ENCODE measurements around the gene SEC61A1. TPM values are rescaled to one million over a fixed set of nuclear protein-coding genes. Genes with fewer than 3 reads are reported as not detected.

Gene SEC61A1
- total and polyA plus RNA-seq, 4 donors, result 80.4 to 295 (median 147) TPM

DNA sequence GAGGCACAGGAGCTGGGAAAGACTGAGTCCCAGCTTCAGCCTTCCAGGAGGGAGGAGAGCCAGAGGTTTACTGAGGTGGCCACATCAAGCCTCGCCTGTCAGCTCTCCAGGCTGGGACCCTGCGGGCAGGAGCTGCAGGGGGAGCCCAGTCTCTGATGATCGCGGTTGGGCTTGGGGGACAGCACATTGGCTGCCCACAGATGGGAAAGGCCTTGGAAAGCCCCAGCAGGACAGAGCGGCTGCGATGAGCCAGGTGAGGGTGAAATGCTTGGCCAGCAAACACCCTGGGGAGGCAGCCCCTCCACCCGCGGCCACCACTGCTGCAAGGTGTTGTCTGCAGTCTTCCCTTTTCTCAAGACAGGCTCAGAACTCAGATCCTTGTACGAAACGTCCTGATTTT lies 31.2 kb downstream of the SEC61A1 start:
- H3K4me1 ChIP-seq (ENCODE audit: control insufficient read depth in 4 of 4, insufficient read depth in 4 of 4, low read length in 3 of 4), result peaks cover 16 to 66% (median 59%) of the 10 kb centered on the region in 4 donors
- 89% methylated on average over 10 of the region's 10 CpGs for WGBS
- H3K9ac ChIP-seq (ENCODE audit: low read depth in 1 of 2, low read length in 2 of 2), result no peak overlapping the region
- DNase-seq (ENCODE audit: low spot score), result no peak
- H3K27me3 ChIP-seq (ENCODE audit: control insufficient read depth in 4 of 4, insufficient read depth in 4 of 4, low read length in 3 of 4), result no peaks in the 10 kb centered on the region
- peaks cover 2 to 6% (median 3%) of the 10 kb centered on the region in 4 donors for H3K36me3 ChIP-seq (ENCODE audit: control insufficient read depth in 4 of 4, insufficient read depth in 3 of 4, low read depth in 1 of 4, low read length in 3 of 4)
- H3K9me3 ChIP-seq (ENCODE audit: control insufficient read depth in 4 of 4, low read length in 3 of 4), result no peaks in the 10 kb centered on the region
- no peak for TF ChIP-seq SP1 (IDR thresholded peaks at IDR 0.05)
- TF ChIP-seq JUND (IDR thresholded peaks at IDR 0.05), result no peak
- TF ChIP-seq RAD21 (IDR thresholded peaks at IDR 0.05), result no peak
- TF ChIP-seq HNF4A (conservative IDR thresholded peaks at IDR 0.05), result no peak
- no peak for TF ChIP-seq MAX (IDR thresholded peaks at IDR 0.05)
- no peak for TF ChIP-seq FOXA1 (IDR thresholded peaks at IDR 0.05)
- no peak for TF ChIP-seq EGR1 (IDR thresholded peaks at IDR 0.05; ENCODE audit: low read depth in 2 of 2)
- no peak for TF ChIP-seq GABPA (IDR thresholded peaks at IDR 0.05 in 1 of 2, conservative IDR thresholded peaks at IDR 0.05 in 1 of 2)
- TF ChIP-seq RXRA (IDR thresholded peaks at IDR 0.05), result no peak
- TF ChIP-seq, protein P1, sequence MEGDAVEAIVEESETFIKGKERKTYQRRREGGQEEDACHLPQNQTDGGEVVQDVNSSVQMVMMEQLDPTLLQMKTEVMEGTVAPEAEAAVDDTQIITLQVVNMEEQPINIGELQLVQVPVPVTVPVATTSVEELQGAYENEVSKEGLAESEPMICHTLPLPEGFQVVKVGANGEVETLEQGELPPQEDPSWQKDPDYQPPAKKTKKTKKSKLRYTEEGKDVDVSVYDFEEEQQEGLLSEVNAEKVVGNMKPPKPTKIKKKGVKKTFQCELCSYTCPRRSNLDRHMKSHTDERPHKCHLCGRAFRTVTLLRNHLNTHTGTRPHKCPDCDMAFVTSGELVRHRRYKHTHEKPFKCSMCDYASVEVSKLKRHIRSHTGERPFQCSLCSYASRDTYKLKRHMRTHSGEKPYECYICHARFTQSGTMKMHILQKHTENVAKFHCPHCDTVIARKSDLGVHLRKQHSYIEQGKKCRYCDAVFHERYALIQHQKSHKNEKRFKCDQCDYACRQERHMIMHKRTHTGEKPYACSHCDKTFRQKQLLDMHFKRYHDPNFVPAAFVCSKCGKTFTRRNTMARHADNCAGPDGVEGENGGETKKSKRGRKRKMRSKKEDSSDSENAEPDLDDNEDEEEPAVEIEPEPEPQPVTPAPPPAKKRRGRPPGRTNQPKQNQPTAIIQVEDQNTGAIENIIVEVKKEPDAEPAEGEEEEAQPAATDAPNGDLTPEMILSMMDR (IDR thresholded peaks at IDR 0.05; ENCODE audit: low read depth, low read length, missing input control), result no peak
- no peak for TF ChIP-seq FOXA2 (IDR thresholded peaks at IDR 0.05)
- TF ChIP-seq REST (IDR thresholded peaks at IDR 0.05), result no peak
- no peak for TF ChIP-seq HNF4G (IDR thresholded peaks at IDR 0.05)
- no peak overlapping the region for H3K27ac ChIP-seq (ENCODE audit: low read depth in 1 of 2, low read length in 2 of 2)
- H3K4me3 ChIP-seq (ENCODE audit: low read depth in 1 of 3, low read length in 3 of 3), result no peak overlapping the region

- peaks cover 2 to 6% (median 3%) of the 10 kb centered on the region in 4 donors for H3K36me3 ChIP-seq (ENCODE audit: control insufficient read depth in 4 of 4, insufficient read depth in 3 of 4, low read depth in 1 of 4, low read length in 3 of 4)
- no peak for DNase-seq (ENCODE audit: low spot score)
- H3K4me3 ChIP-seq (ENCODE audit: low read depth in 1 of 3, low read length in 3 of 3), result no peak overlapping the region
- peaks cover 16 to 64% (median 59%) of the 10 kb centered on the region in 4 donors for H3K4me1 ChIP-seq (ENCODE audit: control insufficient read depth in 4 of 4, insufficient read depth in 4 of 4, low read length in 3 of 4)
- no peak overlapping the region for H3K27ac ChIP-seq (ENCODE audit: low read depth in 1 of 2, low read length in 2 of 2)
- no peaks in the 10 kb centered on the region for H3K27me3 ChIP-seq (ENCODE audit: control insufficient read depth in 4 of 4, insufficient read depth in 4 of 4, low read length in 3 of 4)
- WGBS, result 45% methylated on average over 9 of the region's 9 CpGs
- H3K9me3 ChIP-seq (ENCODE audit: control insufficient read depth in 4 of 4, low read length in 3 of 4), result no peaks in the 10 kb centered on the region
- H3K9ac ChIP-seq (ENCODE audit: low read depth in 1 of 2, low read length in 2 of 2), result no peak overlapping the region
- TF ChIP-seq, protein P2, sequence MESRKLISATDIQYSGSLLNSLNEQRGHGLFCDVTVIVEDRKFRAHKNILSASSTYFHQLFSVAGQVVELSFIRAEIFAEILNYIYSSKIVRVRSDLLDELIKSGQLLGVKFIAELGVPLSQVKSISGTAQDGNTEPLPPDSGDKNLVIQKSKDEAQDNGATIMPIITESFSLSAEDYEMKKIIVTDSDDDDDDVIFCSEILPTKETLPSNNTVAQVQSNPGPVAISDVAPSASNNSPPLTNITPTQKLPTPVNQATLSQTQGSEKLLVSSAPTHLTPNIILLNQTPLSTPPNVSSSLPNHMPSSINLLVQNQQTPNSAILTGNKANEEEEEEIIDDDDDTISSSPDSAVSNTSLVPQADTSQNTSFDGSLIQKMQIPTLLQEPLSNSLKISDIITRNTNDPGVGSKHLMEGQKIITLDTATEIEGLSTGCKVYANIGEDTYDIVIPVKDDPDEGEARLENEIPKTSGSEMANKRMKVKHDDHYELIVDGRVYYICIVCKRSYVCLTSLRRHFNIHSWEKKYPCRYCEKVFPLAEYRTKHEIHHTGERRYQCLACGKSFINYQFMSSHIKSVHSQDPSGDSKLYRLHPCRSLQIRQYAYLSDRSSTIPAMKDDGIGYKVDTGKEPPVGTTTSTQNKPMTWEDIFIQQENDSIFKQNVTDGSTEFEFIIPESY (IDR thresholded peaks at IDR 0.05), result no peak
- TF ChIP-seq SP1 (IDR thresholded peaks at IDR 0.05) (peak; percentile 34), TAF1 (conservative IDR thresholded peaks at IDR 0.05) (no peak), RXRA (IDR thresholded peaks at IDR 0.05) (peak; percentile 43 to 77), FOXA1 (IDR thresholded peaks at IDR 0.05) (no peak), NR2F2 (IDR thresholded peaks at IDR 0.05) (peak; percentile 21), HNF4A (conservative IDR thresholded peaks at IDR 0.05) (peak in 1 of 2 donors; percentile 13), RAD21 (IDR thresholded peaks at IDR 0.05) (no peak), MAX (IDR thresholded peaks at IDR 0.05) (no peak), GABPA (IDR thresholded peaks at IDR 0.05 in 1 of 2, conservative IDR thresholded peaks at IDR 0.05 in 1 of 2) (no peak), EGR1 (IDR thresholded peaks at IDR 0.05; ENCODE audit: low read depth in 2 of 2) (no peak), YY1 (IDR thresholded peaks at IDR 0.05) (no peak), FOXA2 (IDR thresholded peaks at IDR 0.05) (no peak), JUND (IDR thresholded peaks at IDR 0.05) (no peak), HNF4G (IDR thresholded peaks at IDR 0.05) (no peak)
- TF ChIP-seq, protein P3, sequence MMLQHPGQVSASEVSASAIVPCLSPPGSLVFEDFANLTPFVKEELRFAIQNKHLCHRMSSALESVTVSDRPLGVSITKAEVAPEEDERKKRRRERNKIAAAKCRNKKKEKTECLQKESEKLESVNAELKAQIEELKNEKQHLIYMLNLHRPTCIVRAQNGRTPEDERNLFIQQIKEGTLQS (IDR thresholded peaks at IDR 0.05), result no peak
- TF ChIP-seq, protein P1 (IDR thresholded peaks at IDR 0.05; ENCODE audit: low read depth, low read length, missing input control), result no peak
Observed at GRCh38 chr3:128083980-128084674, 31.9 kb downstream of the SEC61A1 start.
